Smooth muscle cell of bladder (primary cell): ENCODE results near the gene MAML3. TPM values are rescaled to one million over a fixed set of nuclear protein-coding genes. Genes with fewer than 3 reads are reported as not detected.

Experiments
- total RNA-seq: library from RNA; depleted of rRNA; stranded (reverse); fragments of >200 nt; gene quantifications from 2 replicates; pipeline ENCODE4 v1.2.3, GENCODE V29; 2014

The MAML3 gene
- total RNA-seq, result 0.28 and 0.37 TPM in 2 replicates

GRCh38 chr4:140153718-140154571 is at the start of gene MAML3:
MAML3 (minus strand) TSS chr4:140154184; CDS start chr4:140153327, 857 bp downstream.

Other genes with a start within 250 kb of the MAML3 start
- 34.1 and 45.3 TPM in 2 replicates for gene SCOC, start 219.5 kb upstream of the MAML3 start, total RNA-seq